ENCODE measurements around the gene CYP21A2.

Gene CYP21A2

DNA sequence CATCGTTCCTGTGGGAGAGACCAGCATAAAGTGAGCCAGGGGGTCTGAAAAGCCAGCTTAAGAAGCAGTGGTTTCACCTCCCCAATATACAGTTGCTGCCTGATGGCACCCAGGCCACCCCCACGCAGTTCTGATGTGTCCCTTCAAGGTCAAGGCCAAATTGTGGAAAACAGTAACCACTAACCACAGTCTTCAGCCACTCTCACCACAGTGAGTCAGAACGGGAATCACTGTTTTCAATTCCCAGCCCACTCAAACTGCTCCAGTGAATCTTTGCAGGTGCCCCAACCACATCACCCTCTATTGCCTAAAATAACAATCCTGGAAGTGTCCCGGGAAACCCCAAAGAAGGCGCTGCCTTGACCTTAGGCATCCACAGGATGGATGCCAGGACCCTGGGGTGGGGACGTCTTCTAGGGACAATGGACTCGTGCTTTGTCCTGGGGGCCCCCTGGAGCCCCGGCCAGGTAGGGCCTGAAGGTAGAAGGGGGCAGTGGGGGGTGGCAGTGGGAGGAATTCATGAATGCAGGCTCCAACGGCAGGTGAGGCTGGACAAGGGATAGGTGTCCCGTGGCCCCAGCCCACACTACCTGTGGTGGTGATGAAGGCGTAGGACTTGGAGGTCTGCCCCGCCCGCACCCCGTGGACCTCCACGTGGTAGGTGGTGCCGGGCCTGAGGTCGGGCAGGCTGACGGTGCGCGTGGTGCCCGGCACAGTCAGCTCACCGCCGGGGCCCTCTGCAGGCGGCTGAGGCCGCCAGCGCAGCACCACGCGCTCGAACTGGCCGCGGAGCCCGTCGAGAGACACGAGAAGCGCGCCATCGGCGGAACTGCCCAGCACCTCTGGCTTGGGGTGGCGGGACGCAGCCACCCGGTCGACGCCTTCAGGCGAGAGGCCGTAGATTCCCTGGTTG lies 48.7 kb downstream of the CYP21A2 start:
- H3K9ac ChIP-seq (ENCODE audit: low read length): no peak overlapping the region
- H3K4me3 ChIP-seq (ENCODE audit: low read length): no peak overlapping the region
- no peaks in the 10 kb centered on the region for H3K9me3 ChIP-seq (replicated peaks; ENCODE audit: insufficient read depth, low read length)
- no peaks in the 10 kb centered on the region for H4K20me1 ChIP-seq (ENCODE audit: insufficient read depth, low read length)
- H3F3A ChIP-seq (ENCODE audit: insufficient read depth, low read length): no peaks in the 10 kb centered on the region
- no peaks in the 10 kb centered on the region for H3K36me3 ChIP-seq (replicated peaks; ENCODE audit: insufficient read depth, low read length)
- H3K79me2 ChIP-seq (ENCODE audit: low read length): no peaks in the 10 kb centered on the region
- no peak overlapping the region; the same call in 1 of the 2 replicates for H3K4me2 ChIP-seq (ENCODE audit: low read depth, low read length)
- H3K9me2 ChIP-seq (replicated peaks; ENCODE audit: insufficient read depth, low read length): no peaks in the 10 kb centered on the region
- TF ChIP-seq EZH2phosphoT487 (IDR thresholded peaks at IDR 0.05; ENCODE audit: low read length) (no peak), EZH2 (optimal IDR thresholded peaks at IDR 0.05; ENCODE audit: low read depth, low read length) (no peak)
- TF ChIP-seq, protein P1, sequence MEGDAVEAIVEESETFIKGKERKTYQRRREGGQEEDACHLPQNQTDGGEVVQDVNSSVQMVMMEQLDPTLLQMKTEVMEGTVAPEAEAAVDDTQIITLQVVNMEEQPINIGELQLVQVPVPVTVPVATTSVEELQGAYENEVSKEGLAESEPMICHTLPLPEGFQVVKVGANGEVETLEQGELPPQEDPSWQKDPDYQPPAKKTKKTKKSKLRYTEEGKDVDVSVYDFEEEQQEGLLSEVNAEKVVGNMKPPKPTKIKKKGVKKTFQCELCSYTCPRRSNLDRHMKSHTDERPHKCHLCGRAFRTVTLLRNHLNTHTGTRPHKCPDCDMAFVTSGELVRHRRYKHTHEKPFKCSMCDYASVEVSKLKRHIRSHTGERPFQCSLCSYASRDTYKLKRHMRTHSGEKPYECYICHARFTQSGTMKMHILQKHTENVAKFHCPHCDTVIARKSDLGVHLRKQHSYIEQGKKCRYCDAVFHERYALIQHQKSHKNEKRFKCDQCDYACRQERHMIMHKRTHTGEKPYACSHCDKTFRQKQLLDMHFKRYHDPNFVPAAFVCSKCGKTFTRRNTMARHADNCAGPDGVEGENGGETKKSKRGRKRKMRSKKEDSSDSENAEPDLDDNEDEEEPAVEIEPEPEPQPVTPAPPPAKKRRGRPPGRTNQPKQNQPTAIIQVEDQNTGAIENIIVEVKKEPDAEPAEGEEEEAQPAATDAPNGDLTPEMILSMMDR (IDR thresholded peaks at IDR 0.05; ENCODE audit: low read length): no peak
- no peak overlapping the region for H3K27ac ChIP-seq (ENCODE audit: low read length)
- peaks cover 91% of the 10 kb centered on the region for H3K27me3 ChIP-seq (replicated peaks; ENCODE audit: insufficient read depth, low read length)
- no peak overlapping the region for H2AFZ ChIP-seq (ENCODE audit: low read length)
- no peak for DNase-seq
- peaks cover 4% of the 10 kb centered on the region; the same call in 1 of the 2 replicates for H3K4me1 ChIP-seq (ENCODE audit: low read length)

DNA sequence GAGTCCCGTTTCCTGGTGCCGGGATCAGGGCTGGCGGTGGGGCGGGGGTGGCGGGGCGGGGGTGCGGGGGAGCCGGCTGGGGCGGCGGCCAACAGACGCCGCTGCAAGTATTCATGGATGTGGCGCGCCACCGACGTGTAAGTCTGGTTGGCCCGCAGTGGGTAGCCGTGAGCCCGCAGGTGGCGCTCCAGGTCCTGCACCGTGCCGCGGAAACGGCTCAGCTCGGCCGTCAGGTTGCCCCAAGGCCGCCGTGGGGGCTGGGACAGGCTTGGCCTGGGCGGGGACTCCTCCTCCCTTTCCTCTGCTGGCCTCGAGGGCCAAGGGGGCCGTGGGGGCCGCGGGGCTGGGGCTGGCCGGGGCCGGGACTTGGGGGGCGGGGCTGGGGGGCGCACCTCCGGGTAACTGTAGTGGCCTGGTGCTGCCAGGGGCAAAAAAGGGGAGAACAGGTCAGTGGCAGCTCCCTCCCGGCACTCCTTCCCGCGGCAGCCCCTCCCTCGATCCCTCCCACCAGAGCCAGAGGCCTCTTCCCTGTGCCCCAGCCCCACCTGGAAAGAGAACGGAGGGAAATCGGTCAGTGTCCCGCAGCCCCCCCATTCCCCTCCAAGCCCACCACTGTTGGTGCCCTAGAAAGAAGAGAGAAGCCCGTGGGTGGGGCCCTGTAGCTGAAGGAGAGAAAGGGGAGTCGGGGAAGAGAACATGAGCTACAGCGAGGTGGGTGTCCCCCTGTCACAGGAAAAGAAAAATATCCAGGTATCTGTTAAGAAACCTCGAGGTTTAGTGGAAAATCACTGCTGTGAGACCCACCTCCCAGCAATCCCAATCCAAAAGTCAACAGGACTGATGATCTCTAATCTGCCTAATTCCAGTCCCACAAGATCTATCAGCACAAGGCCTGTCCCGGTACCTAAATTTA lies 49.6 kb downstream of the CYP21A2 start:
- Histone ChIP-seq H3F3A (ENCODE audit: insufficient read depth, low read length) (no peaks in the 10 kb centered on the region), H3K27me3 (replicated peaks; ENCODE audit: insufficient read depth, low read length) (peaks cover 91% of the 10 kb centered on the region), H3K9ac (ENCODE audit: low read length) (no peak overlapping the region), H4K20me1 (ENCODE audit: insufficient read depth, low read length) (no peaks in the 10 kb centered on the region), H3K4me3 (ENCODE audit: low read length) (no peak overlapping the region), H3K4me2 (ENCODE audit: low read depth, low read length) (no peak overlapping the region), H2AFZ (ENCODE audit: low read length) (no peak overlapping the region), H3K36me3 (replicated peaks; ENCODE audit: insufficient read depth, low read length) (no peaks in the 10 kb centered on the region), H3K27ac (ENCODE audit: low read length) (no peak overlapping the region), H3K9me2 (replicated peaks; ENCODE audit: insufficient read depth, low read length) (no peaks in the 10 kb centered on the region), H3K4me1 (ENCODE audit: low read length) (peaks cover 4% of the 10 kb centered on the region; the same call in 1 of the 2 replicates), H3K9me3 (replicated peaks; ENCODE audit: insufficient read depth, low read length) (no peaks in the 10 kb centered on the region), H3K79me2 (ENCODE audit: low read length) (no peaks in the 10 kb centered on the region)
- peak; percentile 49 for DNase-seq
- TF ChIP-seq EZH2 (optimal IDR thresholded peaks at IDR 0.05; ENCODE audit: low read depth, low read length): no peak
- no peak for TF ChIP-seq EZH2phosphoT487 (IDR thresholded peaks at IDR 0.05; ENCODE audit: low read length)
- TF ChIP-seq, protein P1 (IDR thresholded peaks at IDR 0.05; ENCODE audit: low read length): peak; percentile 22

- Histone ChIP-seq H3K79me2 (ENCODE audit: low read length) (no peaks in the 10 kb centered on the region), H3F3A (ENCODE audit: insufficient read depth, low read length) (no peaks in the 10 kb centered on the region), H2AFZ (ENCODE audit: low read length) (no peak overlapping the region), H3K27me3 (replicated peaks; ENCODE audit: insufficient read depth, low read length) (peaks cover 91% of the 10 kb centered on the region), H3K4me3 (ENCODE audit: low read length) (no peak overlapping the region), H3K4me2 (ENCODE audit: low read depth, low read length) (no peak overlapping the region), H4K20me1 (ENCODE audit: insufficient read depth, low read length) (no peaks in the 10 kb centered on the region), H3K9me2 (replicated peaks; ENCODE audit: insufficient read depth, low read length) (no peaks in the 10 kb centered on the region), H3K27ac (ENCODE audit: low read length) (no peak overlapping the region), H3K4me1 (ENCODE audit: low read length) (peaks cover 4% of the 10 kb centered on the region; the same call in 1 of the 2 replicates), H3K36me3 (replicated peaks; ENCODE audit: insufficient read depth, low read length) (no peaks in the 10 kb centered on the region), H3K9me3 (replicated peaks; ENCODE audit: insufficient read depth, low read length) (no peaks in the 10 kb centered on the region), H3K9ac (ENCODE audit: low read length) (no peak overlapping the region)
- no peak for DNase-seq
- TF ChIP-seq EZH2phosphoT487 (IDR thresholded peaks at IDR 0.05; ENCODE audit: low read length) (no peak), EZH2 (optimal IDR thresholded peaks at IDR 0.05; ENCODE audit: low read depth, low read length) (no peak)
- TF ChIP-seq, protein P1 (IDR thresholded peaks at IDR 0.05; ENCODE audit: low read length): no peak
These were observed 50.4 kb downstream of the CYP21A2 start for GRCh38 chr6:32088487-32089049.
